Esophagus squamous epithelium (tissue), 5 donors: ENCODE measurements around the gene IQGAP2. TPM values are rescaled to one million over a fixed set of nuclear protein-coding genes. Genes with fewer than 3 reads are reported as not detected.

ENCODE experiments used
- DNase-seq: peaks from one replicate; lab custom pipeline; 2025; lab: John Stamatoyannopoulos, UW
- H3K27ac ChIP-seq, 4 donors: fragments of 200-600 bp; sonication (generic); one replicate each; pipeline ENCODE4 v1.5.1; 2016 to 2019; ENCODE audit warnings: mild to moderate bottlenecking in 1 of 4
- H3K27me3 ChIP-seq, 4 donors: fragments of 200-600 bp; sonication (generic); 1 replicate in 3 of 4; 2 replicates in 1 of 4; pipeline versions ENCODE4 v1.5.1 to v1.6.0; 2017 to 2021; ENCODE audit warnings: antibody characterized with exemption in 1 of 4
- H3K36me3 ChIP-seq, 3 donors: fragments of 200-600 bp; sonication (generic); one replicate each; pipeline ENCODE4 v1.5.1; 2016 to 2019
- H3K4me1 ChIP-seq, 3 donors: fragments of 200-600 bp; sonication (generic); one replicate each; pipeline ENCODE4 v1.5.1; 2017 to 2019
- H3K4me3 ChIP-seq, 4 donors: fragments of 200-600 bp; sonication (generic); 1 replicate in 3 of 4; 2 replicates in 1 of 4; pipeline ENCODE4 v1.5.1; 2016 to 2019; ENCODE audit warnings: mild to moderate bottlenecking in 2 of 4, moderate library complexity in 1 of 4
- H3K9me3 ChIP-seq, 3 donors: fragments of 200-600 bp; sonication (generic); one replicate each; pipeline ENCODE4 v1.5.1; 2016 to 2019
- CTCF ChIP-seq, 6 experiments: fragments of 450-650 bp in 4 of 6; fragments of 200-600 bp in 2 of 6; sonication (generic) in 2 of 6; IDR thresholded peaks; one replicate each; pipeline ENCODE4 v1.5.1; 2016 to 2019; ENCODE audit warnings: antibody characterized with exemption in 6 of 6, mild to moderate bottlenecking in 4 of 6, moderate library complexity in 4 of 6
- POLR2A ChIP-seq, 4 donors: fragments of 450-650 bp; IDR thresholded peaks; one replicate each; pipeline ENCODE4 v1.6.1; 2017; ENCODE audit warnings: antibody characterized with exemption in 4 of 4, mild to moderate bottlenecking in 4 of 4, moderate library complexity in 3 of 4
- WGBS, 2 donors: methylation state at CpG; one replicate each; pipeline ENCODE4 v1.1.5; 2018; 5-methylcytosine and 5-hydroxymethylcytosine counted together
- intact Hi-C: fragments of 100-400 bp; cut with DNase I; formaldehyde crosslinking; loops from one replicate; pipeline ENCODE4 v1.15.0; 2022
- total RNA-seq, 4 donors: library from RNA; depleted of rRNA; stranded (reverse); fragments of >200 nt; gene quantifications; one replicate each; pipeline ENCODE4 v1.1.0, GENCODE V29; 2016
- donor health status: DM: yes; HTN: yes; CAD: no.

Gene IQGAP2
- total RNA-seq, 4 donors from 2014 or later: 3.0 to 16.6 (median 5.9) TPM

GRCh38 chr5:76414788-76415187, 11.7 kb downstream of the IQGAP2 start:
- no peak for TF ChIP-seq CTCF (IDR thresholded peaks at IDR 0.05)
- TF ChIP-seq POLR2A (IDR thresholded peaks at IDR 0.05): no peak
- Histone ChIP-seq H3K9me3 (no peaks in the 10 kb centered on the region), H3K27ac (no peak overlapping the region), H3K36me3 (no peaks in the 10 kb centered on the region), H3K4me3 (no peak overlapping the region), H3K27me3 (no peaks in the 10 kb centered on the region), H3K4me1 (no peaks in the 10 kb centered on the region)
- no peak for DNase-seq
- 65 to 72% methylated on average over 3 of the region's 3 CpGs for WGBS, 2 donors
- intact Hi-C loops: no loop called here

- Histone ChIP-seq H3K27ac (no peak overlapping the region), H3K36me3 (no peaks in the 10 kb centered on the region), H3K27me3 (no peaks in the 10 kb centered on the region), H3K4me1 (no peaks in the 10 kb centered on the region), H3K4me3 (no peak overlapping the region), H3K9me3 (no peaks in the 10 kb centered on the region)
- 81 to 98% methylated on average over 2 of the region's 2 CpGs for WGBS, 2 donors
- intact Hi-C loops: no loop called here
- TF ChIP-seq POLR2A (IDR thresholded peaks at IDR 0.05) (no peak), CTCF (IDR thresholded peaks at IDR 0.05) (no peak)
- DNase-seq: no peak
Measured at GRCh38 chr5:76415855-76416254, 12.8 kb downstream of the IQGAP2 start.

- 93 to 100% methylated on average over 1 of the region's 1 CpG for WGBS, 2 donors
Measured at GRCh38 chr5:76419597-76420298, 16.7 kb downstream of the IQGAP2 start.

GRCh38 chr5:76422227-76422626, 19.1 kb downstream of the IQGAP2 start:
- intact Hi-C loops: no loop called here
- no peak for DNase-seq
- 52 to 56% methylated on average over 4 of the region's 4 CpGs for WGBS, 2 donors
- Histone ChIP-seq H3K27ac (no peak overlapping the region), H3K27me3 (no peaks in the 10 kb centered on the region), H3K36me3 (no peaks in the 10 kb centered on the region), H3K4me3 (no peak overlapping the region), H3K4me1 (peaks cover 0 to 7% (median 3%) of the 10 kb centered on the region in 3 donors), H3K9me3 (no peaks in the 10 kb centered on the region)
- TF ChIP-seq POLR2A (IDR thresholded peaks at IDR 0.05) (no peak), CTCF (IDR thresholded peaks at IDR 0.05) (no peak)

More at GRCh38 chr5:76419597-76420298, 16.7 kb downstream of the IQGAP2 start:
- DNase-seq: no peak
- intact Hi-C loops: no loop called here
- H3K4me1 ChIP-seq: no peaks in the 10 kb centered on the region
- no peak overlapping the region for H3K27ac ChIP-seq
- no peaks in the 10 kb centered on the region for H3K9me3 ChIP-seq
- no peaks in the 10 kb centered on the region for H3K27me3 ChIP-seq
- no peaks in the 10 kb centered on the region for H3K36me3 ChIP-seq
- no peak overlapping the region for H3K4me3 ChIP-seq
- no peak for TF ChIP-seq CTCF (IDR thresholded peaks at IDR 0.05)
- TF ChIP-seq POLR2A (IDR thresholded peaks at IDR 0.05): no peak

GRCh38 chr5:76422742-76423141, 19.7 kb downstream of the IQGAP2 start:
- H3K4me1 ChIP-seq: peaks cover 0 to 7% (median 3%) of the 10 kb centered on the region in 3 donors
- no peaks in the 10 kb centered on the region for H3K36me3 ChIP-seq
- H3K9me3 ChIP-seq: no peaks in the 10 kb centered on the region
- no peak for DNase-seq
- H3K27me3 ChIP-seq: no peaks in the 10 kb centered on the region
- WGBS, 2 donors: 78 to 81% methylated on average over 3 of the region's 3 CpGs
- H3K27ac ChIP-seq: no peak overlapping the region
- no peak overlapping the region for H3K4me3 ChIP-seq
- TF ChIP-seq POLR2A (IDR thresholded peaks at IDR 0.05) (no peak), CTCF (IDR thresholded peaks at IDR 0.05) (no peak)
- intact Hi-C loops: no loop called here
